ENCODE data around the gene TRIM17. TPM values are rescaled to one million over a fixed set of nuclear protein-coding genes. Genes with fewer than 3 reads are reported as not detected.
A peak's percentile ranks its signal among the peaks of the same experiment; 100 is the strongest.

TRIM17 gene
- total and polyA plus RNA-seq, 2 of the 13 experiments (the other 11 are each of a cell fraction or from before 2014, with no cell fraction given): 0.32 to 0.64 TPM

DNA sequence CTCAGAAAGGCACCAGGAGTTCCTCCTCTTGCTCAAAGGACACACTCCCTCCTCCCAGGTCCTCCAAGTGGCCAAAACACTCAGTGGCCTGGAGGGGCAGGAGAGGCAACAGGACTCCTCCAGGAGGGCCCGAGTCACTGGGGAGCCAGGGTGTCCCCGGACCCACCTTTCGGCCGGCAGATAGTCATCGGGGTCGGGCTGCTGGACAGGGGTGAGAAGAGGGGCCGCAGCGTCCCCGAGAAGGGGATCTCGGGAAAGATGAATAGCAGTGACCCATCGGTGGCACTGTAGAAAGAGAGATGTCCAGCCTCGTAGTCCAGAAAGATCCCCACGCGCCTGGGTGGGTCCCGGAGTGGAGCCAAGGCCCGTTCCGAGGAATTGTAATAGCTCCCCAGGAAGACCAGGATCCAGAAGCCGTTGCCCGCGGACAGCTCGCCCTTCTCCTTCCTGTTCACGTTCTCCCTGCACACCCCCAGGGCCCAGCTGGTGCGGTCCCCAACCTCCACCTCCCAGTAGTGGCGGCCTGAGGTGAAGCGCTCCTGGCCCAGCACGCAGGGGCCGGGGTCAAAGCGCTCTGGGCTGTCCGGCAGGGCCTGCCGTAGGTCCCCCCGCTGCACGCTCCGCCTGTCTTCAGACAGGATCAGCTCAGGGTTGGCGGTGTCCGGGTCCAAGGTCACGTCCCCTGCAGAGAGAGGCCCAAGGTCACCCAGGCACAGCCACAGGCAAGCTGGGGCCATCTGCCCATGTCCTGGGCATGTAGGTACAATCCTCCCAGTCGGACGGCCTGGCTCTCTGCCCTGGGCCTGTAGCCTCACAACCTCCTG lies 21.9 kb downstream of the TRIM17 start (continued):
- no peak for TF ChIP-seq TFDP2 (CRISPR knock-in tag; IDR thresholded peaks at IDR 0.05)
- peak; percentile 49 for TF ChIP-seq NR2C2 (CRISPR knock-in tag; IDR thresholded peaks at IDR 0.05; ENCODE audit: borderline replicate concordance)
- TF ChIP-seq SALL1 (CRISPR knock-in tag; IDR thresholded peaks at IDR 0.05): peak; percentile 45
- peak; percentile 79 for TF ChIP-seq RBFOX2 (IDR thresholded peaks at IDR 0.05; ENCODE audit: low read depth, low read length)
- TF ChIP-seq, protein P1, sequence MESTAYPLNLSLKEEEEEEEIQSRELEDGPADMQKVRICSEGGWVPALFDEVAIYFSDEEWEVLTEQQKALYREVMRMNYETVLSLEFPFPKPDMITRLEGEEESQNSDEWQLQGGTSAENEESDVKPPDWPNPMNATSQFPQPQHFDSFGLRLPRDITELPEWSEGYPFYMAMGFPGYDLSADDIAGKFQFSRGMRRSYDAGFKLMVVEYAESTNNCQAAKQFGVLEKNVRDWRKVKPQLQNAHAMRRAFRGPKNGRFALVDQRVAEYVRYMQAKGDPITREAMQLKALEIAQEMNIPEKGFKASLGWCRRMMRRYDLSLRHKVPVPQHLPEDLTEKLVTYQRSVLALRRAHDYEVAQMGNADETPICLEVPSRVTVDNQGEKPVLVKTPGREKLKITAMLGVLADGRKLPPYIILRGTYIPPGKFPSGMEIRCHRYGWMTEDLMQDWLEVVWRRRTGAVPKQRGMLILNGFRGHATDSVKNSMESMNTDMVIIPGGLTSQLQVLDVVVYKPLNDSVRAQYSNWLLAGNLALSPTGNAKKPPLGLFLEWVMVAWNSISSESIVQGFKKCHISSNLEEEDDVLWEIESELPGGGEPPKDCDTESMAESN (CRISPR knock-in tag; conservative IDR thresholded peaks at IDR 0.05): peak; percentile 43; the same call in 1 of the 2 replicates
- TF ChIP-seq YY1 (IDR thresholded peaks at IDR 0.05; ENCODE audit: insufficient read depth, insufficient replicate concordance, low read depth, low read length): no peak
- TF ChIP-seq, protein P2, sequence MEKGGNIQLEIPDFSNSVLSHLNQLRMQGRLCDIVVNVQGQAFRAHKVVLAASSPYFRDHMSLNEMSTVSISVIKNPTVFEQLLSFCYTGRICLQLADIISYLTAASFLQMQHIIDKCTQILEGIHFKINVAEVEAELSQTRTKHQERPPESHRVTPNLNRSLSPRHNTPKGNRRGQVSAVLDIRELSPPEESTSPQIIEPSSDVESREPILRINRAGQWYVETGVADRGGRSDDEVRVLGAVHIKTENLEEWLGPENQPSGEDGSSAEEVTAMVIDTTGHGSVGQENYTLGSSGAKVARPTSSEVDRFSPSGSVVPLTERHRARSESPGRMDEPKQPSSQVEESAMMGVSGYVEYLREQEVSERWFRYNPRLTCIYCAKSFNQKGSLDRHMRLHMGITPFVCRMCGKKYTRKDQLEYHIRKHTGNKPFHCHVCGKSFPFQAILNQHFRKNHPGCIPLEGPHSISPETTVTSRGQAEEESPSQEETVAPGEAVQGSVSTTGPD (CRISPR knock-in tag; IDR thresholded peaks at IDR 0.05): no peak
- peak; percentile 99 for TF ChIP-seq ESRRA (CRISPR knock-in tag; IDR thresholded peaks at IDR 0.05; ENCODE audit: low read depth)
- TF ChIP-seq, protein P3, sequence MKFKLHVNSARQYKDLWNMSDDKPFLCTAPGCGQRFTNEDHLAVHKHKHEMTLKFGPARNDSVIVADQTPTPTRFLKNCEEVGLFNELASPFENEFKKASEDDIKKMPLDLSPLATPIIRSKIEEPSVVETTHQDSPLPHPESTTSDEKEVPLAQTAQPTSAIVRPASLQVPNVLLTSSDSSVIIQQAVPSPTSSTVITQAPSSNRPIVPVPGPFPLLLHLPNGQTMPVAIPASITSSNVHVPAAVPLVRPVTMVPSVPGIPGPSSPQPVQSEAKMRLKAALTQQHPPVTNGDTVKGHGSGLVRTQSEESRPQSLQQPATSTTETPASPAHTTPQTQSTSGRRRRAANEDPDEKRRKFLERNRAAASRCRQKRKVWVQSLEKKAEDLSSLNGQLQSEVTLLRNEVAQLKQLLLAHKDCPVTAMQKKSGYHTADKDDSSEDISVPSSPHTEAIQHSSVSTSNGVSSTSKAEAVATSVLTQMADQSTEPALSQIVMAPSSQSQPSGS (CRISPR knock-in tag; IDR thresholded peaks at IDR 0.05): no peak
